ENCODE measurements around the gene HM13.
"Not testable (repeated sequence)": the region's sequence is repeated elsewhere in the genome, so short reads cannot be mapped to it uniquely, and the experiment has no call there.

The HM13 gene, protein sequence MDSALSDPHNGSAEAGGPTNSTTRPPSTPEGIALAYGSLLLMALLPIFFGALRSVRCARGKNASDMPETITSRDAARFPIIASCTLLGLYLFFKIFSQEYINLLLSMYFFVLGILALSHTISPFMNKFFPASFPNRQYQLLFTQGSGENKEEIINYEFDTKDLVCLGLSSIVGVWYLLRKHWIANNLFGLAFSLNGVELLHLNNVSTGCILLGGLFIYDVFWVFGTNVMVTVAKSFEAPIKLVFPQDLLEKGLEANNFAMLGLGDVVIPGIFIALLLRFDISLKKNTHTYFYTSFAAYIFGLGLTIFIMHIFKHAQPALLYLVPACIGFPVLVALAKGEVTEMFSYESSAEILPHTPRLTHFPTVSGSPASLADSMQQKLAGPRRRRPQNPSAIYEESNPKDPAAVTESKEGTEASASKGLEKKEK

DNA sequence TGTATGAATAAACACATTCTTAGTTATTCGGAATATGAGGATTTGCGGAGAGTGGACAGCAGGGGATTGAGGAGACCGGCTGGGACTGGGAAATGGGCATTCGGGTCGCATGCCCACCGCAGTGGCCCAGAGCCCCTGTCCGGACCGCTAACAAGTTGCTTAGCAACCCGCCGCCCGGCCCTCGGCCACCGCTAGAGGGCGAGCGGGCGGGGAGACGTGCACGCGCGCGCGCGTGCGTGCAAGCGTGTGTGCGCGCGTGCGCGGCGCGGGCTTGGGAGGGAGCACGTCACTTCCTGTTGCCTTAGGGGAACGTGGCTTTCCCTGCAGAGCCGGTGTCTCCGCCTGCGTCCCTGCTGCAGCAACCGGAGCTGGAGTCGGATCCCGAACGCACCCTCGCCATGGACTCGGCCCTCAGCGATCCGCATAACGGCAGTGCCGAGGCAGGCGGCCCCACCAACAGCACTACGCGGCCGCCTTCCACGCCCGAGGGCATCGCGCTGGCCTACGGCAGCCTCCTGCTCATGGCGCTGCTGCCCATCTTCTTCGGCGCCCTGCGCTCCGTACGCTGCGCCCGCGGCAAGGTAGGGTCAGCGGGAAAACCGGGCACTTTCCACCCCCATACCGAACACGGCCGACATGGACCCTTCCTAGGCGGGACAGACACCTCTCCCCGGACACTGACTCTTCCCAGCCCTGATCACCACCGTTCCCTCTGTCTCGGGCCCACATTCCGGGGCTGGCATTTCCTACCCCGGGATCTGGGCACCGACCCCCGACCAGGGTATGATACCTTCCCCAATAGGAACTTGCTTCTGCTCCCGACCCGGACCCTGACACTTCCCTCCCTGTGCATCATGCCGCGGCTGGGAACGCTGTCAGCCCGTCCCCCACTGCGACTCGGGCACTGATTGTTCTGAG lies at the start of gene HM13:
HM13 (plus strand) TSS at position 289 of the 918 bp plus-strand sequence; CDS start at position 399, 110 bp downstream.
- DNase-seq (ENCODE audit: low spot score): peak; percentile 96

GRCh38 chr20:31470946-31471345 lies 43.3 kb upstream of the HM13 start:
- not testable (repeated sequence) for DNase-seq (ENCODE audit: low spot score)

DNA sequence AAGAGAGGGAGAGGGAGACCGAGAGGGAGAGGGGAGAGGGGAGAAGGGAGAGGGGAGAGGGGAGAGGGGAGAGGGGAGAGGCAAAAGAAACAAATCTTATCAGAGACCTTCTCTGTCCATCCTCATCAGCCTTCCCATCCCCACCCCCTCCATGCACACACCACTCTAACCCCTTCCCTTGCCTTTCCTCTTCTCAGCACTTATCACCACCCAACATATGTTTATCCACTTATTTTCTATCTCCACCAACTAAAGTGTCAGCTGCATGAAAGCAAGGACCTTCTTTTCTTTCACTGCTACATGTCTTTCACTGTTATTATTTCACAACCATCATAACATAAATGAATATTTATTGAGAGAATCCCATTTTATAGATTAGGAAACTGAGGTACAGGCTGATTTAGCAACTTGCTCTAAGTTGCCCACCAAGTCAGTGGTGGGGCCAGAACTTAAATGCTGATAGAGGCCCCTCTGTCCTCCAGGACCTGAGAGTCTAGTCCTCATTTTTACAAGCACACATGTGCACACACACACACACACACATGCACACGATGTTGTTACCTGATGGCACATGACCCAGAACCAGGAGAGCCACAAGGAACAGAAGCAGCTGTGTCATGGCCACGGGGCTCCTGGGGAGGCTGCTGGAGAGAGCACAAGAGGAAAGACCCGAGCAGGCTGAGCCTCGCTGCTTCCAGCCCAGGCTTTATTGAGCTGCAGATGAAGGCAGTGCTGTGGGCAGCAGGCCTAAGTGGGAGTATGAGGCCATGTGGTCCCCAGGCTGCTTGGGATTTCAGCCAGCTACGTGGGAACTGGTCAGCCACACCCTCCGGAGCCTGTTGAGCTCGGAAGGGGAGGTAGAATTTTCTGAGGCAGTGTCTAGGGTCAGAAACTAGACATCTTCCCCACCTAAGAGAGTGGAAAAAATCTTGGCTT lies 41.6 kb upstream of the HM13 start:
- DNase-seq (ENCODE audit: low spot score): no peak

GRCh38 chr20:31473331-31474096 lies 40.7 kb upstream of the HM13 start:
- DNase-seq (ENCODE audit: low spot score): no peak

- no peak for DNase-seq (ENCODE audit: low spot score)
Observed at GRCh38 chr20:31474097-31474436, 40.2 kb upstream of the HM13 start.

DNA sequence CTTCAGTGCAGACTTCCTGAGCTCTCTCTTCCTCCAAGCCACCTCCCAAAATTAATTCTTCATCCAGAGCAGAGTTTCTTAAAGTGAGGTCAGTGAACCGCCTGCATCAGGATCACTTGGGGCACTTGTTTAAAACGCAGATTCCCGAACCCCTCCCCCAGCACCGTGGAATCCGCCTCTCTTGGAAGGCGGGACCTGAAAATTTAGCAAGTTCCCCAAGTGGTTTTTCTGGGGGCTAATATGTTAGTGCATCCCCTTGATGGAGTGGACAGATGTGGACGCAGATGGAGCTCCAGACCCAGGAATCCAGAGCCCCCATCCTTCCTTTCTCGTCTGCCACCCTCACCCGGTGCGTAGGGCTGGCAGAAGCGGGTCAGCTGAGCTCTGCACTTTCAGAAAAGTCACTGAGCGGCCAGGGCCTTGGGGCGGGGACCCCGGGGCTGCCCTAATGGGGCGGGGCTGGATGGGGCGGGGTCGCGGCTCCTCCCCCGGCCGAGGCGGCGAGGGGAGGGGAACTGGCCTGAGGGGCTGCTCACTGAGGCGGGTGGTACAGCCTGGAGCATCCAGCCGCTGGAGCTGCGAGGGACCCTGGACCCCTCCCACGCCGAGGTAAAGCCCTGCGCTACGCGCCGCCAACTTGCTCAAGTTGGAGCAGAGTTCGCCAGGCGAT lies 39.3 kb upstream of the HM13 start, which contains the start of the genes DEFB124 and REM1:
DEFB124 (minus strand) TSS at position 370 of the 670 bp plus-strand sequence. CDS start 2,114 bp downstream, outside the sequence.
REM1 (plus strand) TSS at position 531 of the 670 bp plus-strand sequence. CDS start 1,158 bp downstream, outside the sequence.
- no peak for DNase-seq (ENCODE audit: low spot score)

DNA sequence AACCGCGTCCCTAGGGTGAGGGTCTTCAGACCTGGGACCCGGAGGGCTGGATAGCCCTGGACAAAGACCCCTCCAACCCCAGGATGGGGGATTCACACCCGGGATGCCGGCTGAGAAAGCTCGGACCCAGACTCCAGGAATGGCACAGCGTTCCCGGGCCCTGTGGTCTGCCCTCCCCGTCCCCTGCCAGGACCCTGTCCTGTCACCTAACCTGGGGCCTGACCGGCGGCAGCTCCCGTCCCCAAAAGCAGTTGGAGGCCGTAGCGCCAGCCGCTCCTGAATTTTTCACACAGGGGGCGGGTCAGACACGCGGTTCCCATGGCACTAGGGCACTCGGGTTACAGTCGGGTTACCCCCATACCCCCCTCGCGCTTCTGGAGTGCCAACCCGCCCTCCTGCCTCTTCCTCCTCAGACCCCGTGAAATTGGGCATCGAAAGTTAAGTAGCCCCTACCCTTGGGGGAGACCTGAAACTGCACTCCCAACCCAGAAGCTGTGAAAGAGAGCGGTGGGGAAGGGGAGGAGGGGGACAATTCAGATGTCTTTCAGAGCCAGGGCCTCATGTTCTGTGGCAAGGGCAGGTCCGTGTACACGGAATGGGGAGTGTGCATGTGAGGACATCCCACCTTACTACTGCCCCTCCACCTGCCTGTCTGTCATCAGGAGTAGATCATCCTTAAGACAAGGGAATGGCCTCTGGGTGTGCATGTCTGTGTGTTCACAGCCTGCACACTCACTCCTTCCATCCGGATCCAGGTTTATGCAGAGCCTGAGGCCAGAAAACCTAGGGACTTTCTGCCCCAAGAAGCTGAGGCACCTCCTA lies 38.6 kb upstream of the HM13 start:
- DNase-seq (ENCODE audit: low spot score): no peak

DNA sequence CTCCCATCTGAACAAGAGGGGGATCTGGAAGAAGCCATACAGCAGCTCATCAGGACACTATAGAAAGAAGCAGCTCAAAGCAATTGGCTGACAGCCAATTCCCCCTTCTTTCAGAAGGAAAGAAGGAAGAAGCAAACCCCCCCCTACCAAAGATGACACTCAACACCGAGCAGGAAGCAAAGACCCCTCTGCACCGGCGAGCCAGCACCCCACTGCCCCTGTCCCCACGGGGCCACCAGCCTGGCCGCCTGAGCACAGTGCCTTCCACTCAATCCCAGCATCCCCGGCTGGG lies 38.0 kb upstream of the HM13 start:
- DNase-seq (ENCODE audit: low spot score): no peak

DNA sequence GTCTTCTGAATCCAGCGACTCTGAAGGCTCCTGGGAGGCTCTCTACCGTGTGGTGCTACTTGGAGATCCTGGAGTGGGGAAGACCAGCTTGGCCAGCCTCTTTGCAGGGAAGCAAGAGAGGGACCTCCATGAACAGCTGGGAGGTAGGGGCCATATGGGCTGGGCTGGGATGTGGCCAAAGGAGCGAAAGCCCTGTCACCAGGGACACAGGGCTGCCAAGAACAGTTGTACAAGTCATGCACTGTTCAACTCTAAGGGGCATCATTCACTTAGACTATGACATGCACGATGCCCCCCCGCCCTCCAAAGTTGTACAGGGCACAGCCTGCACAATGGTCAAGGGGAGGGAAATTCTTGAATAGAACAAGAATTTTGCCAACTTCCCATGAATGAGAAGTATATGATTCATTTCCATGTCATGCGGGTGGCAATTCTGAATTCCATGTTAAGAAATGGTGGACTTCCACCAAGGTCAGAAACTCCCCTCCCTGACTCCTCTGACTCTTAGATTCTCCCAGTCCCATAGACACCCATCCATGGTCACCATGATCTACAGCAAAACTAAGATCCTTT lies 37.5 kb upstream of the HM13 start:
- DNase-seq (ENCODE audit: low spot score): no peak

GRCh38 chr20:31484001-31484400 lies 30.2 kb upstream of the HM13 start:
- DNase-seq (ENCODE audit: low spot score): no peak

- peak; percentile 60 for DNase-seq (ENCODE audit: low spot score)
Observed at GRCh38 chr20:31485450-31486339, 28.5 kb upstream of the HM13 start.

DNA sequence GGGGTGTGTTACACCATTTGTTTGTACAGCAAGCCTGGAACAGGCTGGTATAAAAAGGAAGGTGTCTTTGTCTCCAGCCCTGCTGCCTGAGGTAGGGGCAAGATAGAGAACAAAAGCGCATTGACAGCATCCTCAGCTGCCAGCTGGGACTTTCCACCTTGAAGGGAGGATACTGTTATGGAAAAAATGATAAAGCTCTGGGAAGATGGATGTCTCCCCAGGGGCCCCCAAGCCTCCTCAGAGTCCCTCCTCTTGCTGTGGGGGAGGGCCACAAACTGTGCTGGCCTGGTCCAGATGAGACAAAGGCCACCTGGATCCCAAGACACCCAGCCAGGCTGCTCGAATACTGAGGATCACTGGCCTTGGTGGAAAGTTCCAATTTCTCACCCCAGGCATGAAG lies 26.1 kb upstream of the HM13 start:
- DNase-seq (ENCODE audit: low spot score): no peak

- no peak for DNase-seq (ENCODE audit: low spot score)
Observed at GRCh38 chr20:31489152-31489551, 25.1 kb upstream of the HM13 start.

DNA sequence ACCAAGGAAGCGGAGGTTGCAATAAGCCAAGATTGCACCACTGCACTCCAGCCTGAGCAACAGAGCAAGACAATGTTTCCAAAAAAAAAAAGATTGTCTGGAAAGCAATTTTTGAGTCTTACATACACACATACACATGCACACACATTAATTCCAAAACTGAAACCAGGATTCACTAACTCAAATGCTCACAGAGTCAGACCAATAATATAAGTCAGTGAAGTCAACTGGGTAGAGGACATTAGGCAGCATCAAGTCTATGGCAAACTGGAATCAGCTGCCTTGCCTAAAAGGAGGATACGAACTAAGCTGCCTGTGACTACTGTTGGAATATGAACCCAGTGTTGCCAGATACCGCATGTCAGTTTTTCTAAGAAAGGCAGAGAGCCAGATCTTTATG lies 23.5 kb upstream of the HM13 start:
- DNase-seq (ENCODE audit: low spot score): no peak

GRCh38 chr20:31494131-31494530 lies 20.1 kb upstream of the HM13 start:
- peak; percentile 51 for DNase-seq (ENCODE audit: low spot score)

DNA sequence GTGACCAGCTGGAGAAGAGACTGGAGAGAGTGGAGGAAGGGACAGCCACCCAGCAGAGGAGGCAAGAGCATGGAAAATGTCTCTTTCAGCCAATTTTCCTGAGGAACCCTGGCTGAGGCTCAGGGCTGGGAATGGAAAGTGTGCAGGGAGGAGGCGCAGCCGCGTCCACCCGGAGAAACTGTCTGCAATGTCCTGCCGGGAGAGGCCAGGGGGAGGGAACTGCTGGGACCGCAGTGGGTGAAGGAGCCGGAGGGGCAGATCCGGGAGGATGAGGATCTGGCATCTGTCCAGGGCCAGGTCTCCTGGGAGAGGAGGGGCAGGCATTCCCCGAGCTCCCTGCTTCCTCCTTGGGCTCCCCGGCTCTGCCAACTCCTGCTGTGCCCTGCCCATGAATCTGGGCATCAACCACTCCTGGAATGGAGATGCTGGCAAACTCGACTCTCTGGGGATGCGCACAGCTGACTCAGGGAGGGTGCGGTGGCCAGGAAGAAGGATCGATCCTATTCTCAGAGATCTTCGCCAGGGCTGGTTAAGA lies 17.4 kb upstream of the HM13 start:
- DNase-seq (ENCODE audit: low spot score): peak; percentile 55

DNA sequence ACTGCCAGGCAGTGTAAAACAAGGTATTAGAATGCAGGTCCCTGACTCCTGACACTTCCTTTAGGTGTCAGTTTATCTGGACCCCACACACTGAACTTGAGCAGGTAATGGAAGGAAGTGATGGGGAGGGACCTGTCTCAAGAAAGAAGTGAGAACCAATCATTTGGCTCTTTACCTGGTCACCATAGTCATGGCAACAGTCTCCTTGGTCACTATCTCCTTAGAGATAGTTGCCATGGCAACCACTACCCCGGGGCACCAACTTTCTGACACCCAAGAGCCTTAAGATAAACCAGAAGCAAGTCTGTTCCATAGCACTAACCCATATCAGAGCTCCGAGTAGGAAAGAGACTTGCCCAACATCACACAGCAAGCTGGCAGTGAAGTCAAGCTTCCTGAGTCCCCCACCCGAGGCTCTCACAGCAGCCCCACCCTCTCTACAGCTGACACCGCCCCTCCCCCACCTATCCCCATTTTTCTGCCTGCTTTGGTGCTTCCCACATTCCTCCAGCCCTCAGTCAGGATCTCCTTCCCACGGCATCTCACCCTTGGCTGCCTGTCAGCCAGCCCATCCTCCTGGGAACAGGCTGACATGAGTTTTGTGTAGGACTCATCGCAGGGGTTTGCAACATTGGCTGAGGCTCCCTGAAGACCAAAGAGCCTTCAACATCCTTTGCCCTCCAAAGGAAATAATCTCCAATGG lies 16.3 kb upstream of the HM13 start:
- peak; percentile 86 for DNase-seq (ENCODE audit: low spot score)

Measured in hepatic stellate cell (primary cell).